ENCODE results near the gene PIGBOS1. TPM values are rescaled to one million over a fixed set of nuclear protein-coding genes. Genes with fewer than 3 reads are reported as not detected.

The PIGBOS1 gene
- total and polyA plus RNA-seq, 9 of the 15 experiments (the other 6 are each of a cell fraction or from before 2014, with no cell fraction given), result 25.2 to 76.2 (median 46.0) TPM

- TF ChIP-seq REST (IDR thresholded peaks at IDR 0.05; ENCODE audit: borderline replicate concordance) (no peak), REST (CRISPR knock-in tag; IDR thresholded peaks at IDR 0.05; ENCODE audit: low read depth) (no peak; the same call in none of the 2 replicates), MTA3 (IDR thresholded peaks at IDR 0.05; ENCODE audit: borderline replicate concordance) (peak; percentile 99), ZFX (CRISPR knock-in tag; IDR thresholded peaks at IDR 0.05) (peak; percentile 91), ZNF253 (CRISPR knock-in tag; conservative IDR thresholded peaks at IDR 0.05) (no peak), ZHX1 (conservative IDR thresholded peaks at IDR 0.05; ENCODE audit: low read length) (no peak), GTF2E2 (tag; IDR thresholded peaks at IDR 0.05) (peak; percentile 97), NFRKB (IDR thresholded peaks at IDR 0.05; ENCODE audit: low read depth) (no peak; the same call in 1 of the 2 replicates), TEAD1 (CRISPR knock-in tag; IDR thresholded peaks at IDR 0.05) (peak; percentile 41 to 48; a peak in 2 of 4 replicates), SUPT5H (IDR thresholded peaks at IDR 0.05) (peak; percentile 89), E2F6 (IDR thresholded peaks at IDR 0.05; ENCODE audit: borderline replicate concordance in 1 of 2, extremely low read depth in 1 of 2, insufficient read depth in 1 of 2, insufficient read length in 1 of 2, low read depth in 1 of 2, low read length in 1 of 2, poor library complexity in 1 of 2, severe bottlenecking in 1 of 2) (peak; percentile 42 to 49), EHMT2 (IDR thresholded peaks at IDR 0.05) (peak; percentile 89), YY1 (IDR thresholded peaks at IDR 0.05; ENCODE audit: borderline replicate concordance in 1 of 3, control insufficient read depth in 1 of 3, extremely low read depth in 1 of 3, insufficient read depth in 3 of 3, insufficient read length in 1 of 3, insufficient replicate concordance in 2 of 3, low read depth in 1 of 3, low read length in 2 of 3) (peak in 2 of 3 experiments; percentile 72 to 85)
These were observed at the start of gene PIGBOS1, which contains the start of gene PIGB (continued) for GRCh38 chr15:55318588-55319494.
